ENCODE measurements around the gene SH3RF3.

SH3RF3 gene

DNA sequence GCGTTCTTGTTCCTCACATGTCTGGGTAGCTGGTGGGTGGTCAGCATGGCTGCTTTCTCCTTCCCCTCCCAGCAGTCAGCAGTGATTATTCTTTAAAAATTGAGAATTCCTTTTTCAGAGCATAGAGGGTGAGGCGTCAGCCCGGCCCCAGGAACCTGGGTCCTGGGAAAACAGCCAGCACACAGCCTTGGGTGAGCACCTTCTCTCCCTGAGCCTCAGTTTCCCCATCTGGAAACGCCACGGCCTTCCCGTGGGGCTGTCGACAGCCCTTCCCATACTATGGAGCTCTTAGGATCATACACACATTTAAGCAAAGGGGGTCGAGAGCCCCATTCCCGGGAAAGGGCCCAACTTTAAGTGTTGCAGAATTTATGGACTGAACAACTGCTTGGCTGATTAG lies 73.5 kb downstream of the SH3RF3 start:
- Histone ChIP-seq H3K79me1 (ENCODE audit: low read length) (no peaks in the 10 kb centered on the region), H3K14ac (ENCODE audit: low read length) (no peak overlapping the region), H4K8ac (ENCODE audit: low read depth, low read length) (no peak overlapping the region), H3K36me3 (ENCODE audit: control insufficient read depth in 1 of 2, insufficient read depth in 2 of 2, low read length in 2 of 2) (no peaks in the 10 kb centered on the region), H2BK12ac (ENCODE audit: low read length) (no peak overlapping the region), H3K79me2 (ENCODE audit: control insufficient read depth, insufficient read depth, low read length, poor library complexity) (no peaks in the 10 kb centered on the region), H4K91ac (ENCODE audit: low read depth, low read length) (no peak overlapping the region), H3K23ac (ENCODE audit: low read length) (no peak overlapping the region), H2AK5ac (ENCODE audit: low read length) (no peak overlapping the region), H3K4me1 (ENCODE audit: control insufficient read depth in 1 of 2, insufficient read depth in 2 of 2, low read length in 2 of 2) (no peaks in the 10 kb centered on the region), H2AFZ (ENCODE audit: insufficient read depth, low read length, poor library complexity) (no peak overlapping the region), H3K9ac (ENCODE audit: low read length) (no peak overlapping the region), H3K18ac (ENCODE audit: low read length) (no peak overlapping the region), H3K4me2 (ENCODE audit: low read length) (no peak overlapping the region), H2BK5ac (ENCODE audit: low read depth, low read length, poor library complexity) (no peak overlapping the region), H3K4me3 (ENCODE audit: low read depth, low read length) (no peak overlapping the region), H3K27me3 (ENCODE audit: insufficient read depth, low read length) (no peaks in the 10 kb centered on the region), H3K4ac (ENCODE audit: low read depth, low read length) (no peak overlapping the region), H2BK120ac (ENCODE audit: insufficient read depth, low read length, poor library complexity) (no peak overlapping the region), H3K27ac (ENCODE audit: low read depth, low read length) (no peak overlapping the region), H4K12ac (ENCODE audit: low read depth, low read length) (no peak overlapping the region), H3K9me3 (ENCODE audit: insufficient read depth, low read depth, low read length) (no peaks in the 10 kb centered on the region)
- no CpG with 5 or more reads among the region's 9 CpGs for WGBS (ENCODE audit: extremely low coverage, insufficient coverage, insufficient read length)
- DNase-seq = no peak

- WGBS (ENCODE audit: extremely low coverage, insufficient coverage, insufficient read length) = no CpG with 5 or more reads among the region's 22 CpGs
- Histone ChIP-seq H3K4me3 (ENCODE audit: low read depth, low read length) (no peak overlapping the region), H3K9me3 (ENCODE audit: insufficient read depth, low read depth, low read length) (no peaks in the 10 kb centered on the region), H3K79me1 (ENCODE audit: low read length) (no peaks in the 10 kb centered on the region), H2AK5ac (ENCODE audit: low read length) (no peak overlapping the region), H2BK5ac (ENCODE audit: low read depth, low read length, poor library complexity) (no peak overlapping the region), H3K4me1 (ENCODE audit: control insufficient read depth in 1 of 2, insufficient read depth in 2 of 2, low read length in 2 of 2) (no peaks in the 10 kb centered on the region), H4K91ac (ENCODE audit: low read depth, low read length) (no peak overlapping the region), H2BK120ac (ENCODE audit: insufficient read depth, low read length, poor library complexity) (no peak overlapping the region), H3K79me2 (ENCODE audit: control insufficient read depth, insufficient read depth, low read length, poor library complexity) (no peaks in the 10 kb centered on the region), H3K18ac (ENCODE audit: low read length) (no peak overlapping the region), H3K27me3 (ENCODE audit: insufficient read depth, low read length) (no peaks in the 10 kb centered on the region), H4K8ac (ENCODE audit: low read depth, low read length) (no peak overlapping the region), H2BK12ac (ENCODE audit: low read length) (no peak overlapping the region), H4K12ac (ENCODE audit: low read depth, low read length) (no peak overlapping the region), H3K9ac (ENCODE audit: low read length) (no peak overlapping the region), H3K36me3 (ENCODE audit: control insufficient read depth in 1 of 2, insufficient read depth in 2 of 2, low read length in 2 of 2) (no peaks in the 10 kb centered on the region), H3K14ac (ENCODE audit: low read length) (no peak overlapping the region), H2AFZ (ENCODE audit: insufficient read depth, low read length, poor library complexity) (no peak overlapping the region), H3K4me2 (ENCODE audit: low read length) (no peak overlapping the region), H3K27ac (ENCODE audit: low read depth, low read length) (no peak overlapping the region), H3K23ac (ENCODE audit: low read length) (no peak overlapping the region), H3K4ac (ENCODE audit: low read depth, low read length) (no peak overlapping the region)
- DNase-seq = no peak
Observed at GRCh38 chr2:109203246-109204011, 74.4 kb downstream of the SH3RF3 start.

DNA sequence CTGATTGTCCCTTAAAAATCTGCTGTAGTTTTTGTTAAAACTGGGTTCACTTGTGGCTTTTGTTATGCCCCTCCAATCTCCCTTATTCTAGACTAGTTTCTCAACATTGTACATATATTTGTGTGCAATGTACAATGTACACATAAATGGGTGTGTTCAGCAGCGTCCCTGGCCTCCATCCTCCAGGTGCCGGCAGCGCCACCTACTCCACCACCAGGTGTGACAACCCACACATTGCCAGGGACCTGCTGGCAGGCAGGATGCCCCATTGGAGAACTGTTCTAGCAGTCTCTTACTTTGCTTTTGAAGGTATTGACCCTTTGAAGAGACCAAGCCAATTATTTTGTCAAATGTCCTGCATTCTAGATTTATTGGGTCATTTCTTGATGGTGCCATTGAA lies 75.4 kb downstream of the SH3RF3 start:
- H4K12ac ChIP-seq (ENCODE audit: low read depth, low read length) = no peak overlapping the region
- no peak overlapping the region for H3K4ac ChIP-seq (ENCODE audit: low read depth, low read length)
- no peaks in the 10 kb centered on the region for H3K9me3 ChIP-seq (ENCODE audit: insufficient read depth, low read depth, low read length)
- no peaks in the 10 kb centered on the region for H3K79me2 ChIP-seq (ENCODE audit: control insufficient read depth, insufficient read depth, low read length, poor library complexity)
- no peak overlapping the region for H3K4me2 ChIP-seq (ENCODE audit: low read length)
- no peak overlapping the region for H2AK5ac ChIP-seq (ENCODE audit: low read length)
- no peaks in the 10 kb centered on the region for H3K27me3 ChIP-seq (ENCODE audit: insufficient read depth, low read length)
- no peak overlapping the region for H3K27ac ChIP-seq (ENCODE audit: low read depth, low read length)
- H3K9ac ChIP-seq (ENCODE audit: low read length) = no peak overlapping the region
- H3K79me1 ChIP-seq (ENCODE audit: low read length) = no peaks in the 10 kb centered on the region
- no peak overlapping the region for H2BK120ac ChIP-seq (ENCODE audit: insufficient read depth, low read length, poor library complexity)
- no peak overlapping the region for H2AFZ ChIP-seq (ENCODE audit: insufficient read depth, low read length, poor library complexity)
- no peak overlapping the region for H2BK5ac ChIP-seq (ENCODE audit: low read depth, low read length, poor library complexity)
- no peak overlapping the region for H4K8ac ChIP-seq (ENCODE audit: low read depth, low read length)
- no peak overlapping the region for H3K18ac ChIP-seq (ENCODE audit: low read length)
- no peak overlapping the region for H2BK12ac ChIP-seq (ENCODE audit: low read length)
- H3K36me3 ChIP-seq (ENCODE audit: control insufficient read depth in 1 of 2, insufficient read depth in 2 of 2, low read length in 2 of 2) = no peaks in the 10 kb centered on the region
- DNase-seq = peak in 1 of 2 donors; percentile 12
- H3K14ac ChIP-seq (ENCODE audit: low read length) = no peak overlapping the region
- H3K4me1 ChIP-seq (ENCODE audit: control insufficient read depth in 1 of 2, insufficient read depth in 2 of 2, low read length in 2 of 2) = peaks cover 0 to 3% of the 10 kb centered on the region in 2 experiments
- no peak overlapping the region for H4K91ac ChIP-seq (ENCODE audit: low read depth, low read length)
- WGBS (ENCODE audit: extremely low coverage, insufficient coverage, insufficient read length) = no CpG with 5 or more reads among the region's 3 CpGs
- no peak overlapping the region for H3K4me3 ChIP-seq (ENCODE audit: low read depth, low read length)
- H3K23ac ChIP-seq (ENCODE audit: low read length) = no peak overlapping the region

DNA sequence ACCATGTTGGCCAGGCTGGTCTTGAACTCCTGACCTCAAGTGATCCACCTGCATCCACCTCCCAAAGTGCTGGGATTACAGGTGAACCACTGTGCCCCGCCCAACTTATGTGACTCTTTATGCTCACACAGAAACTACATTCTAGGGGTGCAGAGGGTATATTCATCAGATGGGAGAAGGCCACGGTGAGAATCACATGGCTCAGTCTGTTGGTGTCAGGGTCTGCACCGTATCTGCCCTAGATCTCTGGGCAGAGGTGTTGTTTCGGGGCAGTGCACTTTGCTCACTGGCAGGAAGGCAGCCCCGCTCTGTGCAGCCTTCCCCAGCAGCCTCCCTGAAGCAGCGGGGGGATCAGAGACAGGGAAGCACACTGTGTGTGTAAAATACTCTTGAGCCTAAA lies 76.4 kb downstream of the SH3RF3 start:
- Histone ChIP-seq H2BK5ac (ENCODE audit: low read depth, low read length, poor library complexity) (no peak overlapping the region), H3K23ac (ENCODE audit: low read length) (no peak overlapping the region), H3K79me1 (ENCODE audit: low read length) (no peaks in the 10 kb centered on the region), H3K4ac (ENCODE audit: low read depth, low read length) (no peak overlapping the region), H3K18ac (ENCODE audit: low read length) (no peak overlapping the region), H3K27ac (ENCODE audit: low read depth, low read length) (no peak overlapping the region), H3K14ac (ENCODE audit: low read length) (no peak overlapping the region), H3K79me2 (ENCODE audit: control insufficient read depth, insufficient read depth, low read length, poor library complexity) (no peaks in the 10 kb centered on the region), H4K8ac (ENCODE audit: low read depth, low read length) (no peak overlapping the region), H3K27me3 (ENCODE audit: insufficient read depth, low read length) (no peaks in the 10 kb centered on the region), H4K12ac (ENCODE audit: low read depth, low read length) (no peak overlapping the region), H3K9me3 (ENCODE audit: insufficient read depth, low read depth, low read length) (no peaks in the 10 kb centered on the region), H4K91ac (ENCODE audit: low read depth, low read length) (no peak overlapping the region), H3K4me2 (ENCODE audit: low read length) (no peak overlapping the region), H3K9ac (ENCODE audit: low read length) (no peak overlapping the region), H2AFZ (ENCODE audit: insufficient read depth, low read length, poor library complexity) (no peak overlapping the region), H2BK12ac (ENCODE audit: low read length) (no peak overlapping the region), H3K4me3 (ENCODE audit: low read depth, low read length) (no peak overlapping the region), H3K4me1 (ENCODE audit: control insufficient read depth in 1 of 2, insufficient read depth in 2 of 2, low read length in 2 of 2) (peaks cover 0 to 3% of the 10 kb centered on the region in 2 experiments), H3K36me3 (ENCODE audit: control insufficient read depth in 1 of 2, insufficient read depth in 2 of 2, low read length in 2 of 2) (no peaks in the 10 kb centered on the region), H2AK5ac (ENCODE audit: low read length) (no peak overlapping the region), H2BK120ac (ENCODE audit: insufficient read depth, low read length, poor library complexity) (no peak overlapping the region)
- no CpG with 5 or more reads among the region's 6 CpGs for WGBS (ENCODE audit: extremely low coverage, insufficient coverage, insufficient read length)
- DNase-seq = no peak

All from trophoblast cell (in vitro differentiated cells and primary cell).